SK-N-SH (cell line): ENCODE data around the gene DGKZ. TPM values are rescaled to one million over a fixed set of nuclear protein-coding genes. Genes with fewer than 3 reads are reported as not detected.

Experiments
- CTCF ChIA-PET: fragments of 300-600, 350-600 bp; formaldehyde crosslinking; extraction: SDS; loops from one replicate; lab custom pipeline; 2021; lab: Yijun Ruan, JAX
- POLR2A ChIA-PET: fragments of 350-600 bp; sonication (Branson Sonifier 250); formaldehyde crosslinking; extraction: SDS; loops from one replicate; lab custom pipeline; 2020; ENCODE audit warnings: antibody characterized with exemption, inconsistent platforms; lab: Yijun Ruan, JAX
- DNase-seq: peaks from one replicate; pipeline ENCODE4 v3.0.0; 2012
- H2AFZ ChIP-seq: fragments of 200-600 bp; sonication (generic); 2 replicates; pipeline ENCODE4 v1.8.1; 2016; ENCODE audit warnings: antibody characterized with exemption, mild to moderate bottlenecking, low read depth
- H3F3A ChIP-seq: fragments of 200-600 bp; sonication (generic); replicated peaks from 2 replicates; pipeline ENCODE3; 2016; ENCODE audit warnings: antibody characterized with exemption, mild to moderate bottlenecking; ENCODE audit not compliant: insufficient read depth
- H3K27ac ChIP-seq, 2 experiments: fragments of 200-500 bp in 1 of 2; fragments of 200-600 bp in 1 of 2; sonication (Bioruptor generic) in 1 of 2; sonication (generic), shearing (Covaris generic) in 1 of 2; 2 replicates each; pipeline versions ENCODE4 v1.5.1 to v1.6.1; 2014 to 2016; ENCODE audit warnings: low read depth in 2 of 2, inconsistent platforms in 1 of 2, low read length in 1 of 2, mild to moderate bottlenecking in 1 of 2, mixed read lengths in 1 of 2
- H3K27me3 ChIP-seq: fragments of 200-600 bp; sonication (generic), shearing (Covaris generic); 2 replicates; pipeline ENCODE4 v1.6.1; 2016; ENCODE audit warnings: mixed run types; ENCODE audit not compliant: insufficient read depth
- H3K36me3 ChIP-seq, 2 experiments: fragments of 200-500 bp in 1 of 2; fragments of 200-600 bp in 1 of 2; sonication (Bioruptor generic) in 1 of 2; sonication (generic) in 1 of 2; replicated peaks in 1 of 2; 2 replicates each; pipeline versions ENCODE3 to v1.5.1; 2014 to 2016; ENCODE audit warnings: low read length in 1 of 2, mild to moderate bottlenecking in 1 of 2; ENCODE audit not compliant: insufficient read depth in 2 of 2, control insufficient read depth in 1 of 2
- H3K4me1 ChIP-seq, 2 experiments: fragments of 200-500 bp in 1 of 2; fragments of 200-600 bp in 1 of 2; sonication (Bioruptor generic) in 1 of 2; sonication (generic), shearing (Covaris generic) in 1 of 2; 2 replicates each; pipeline versions ENCODE4 v1.5.1 to v1.6.1; 2014 to 2016; ENCODE audit warnings: low read depth in 1 of 2, low read length in 1 of 2, mixed run types in 1 of 2; ENCODE audit not compliant: insufficient read depth in 2 of 2, control insufficient read depth in 1 of 2
- H3K4me2 ChIP-seq: fragments of 200-600 bp; sonication (generic), shearing (Covaris generic); 2 replicates; pipeline ENCODE4 v1.6.1; 2017; ENCODE audit warnings: mixed run types
- H3K4me3 ChIP-seq, 2 experiments: fragments of 200-500 bp in 1 of 2; fragments of 200-600 bp in 1 of 2; sonication (Bioruptor generic) in 1 of 2; sonication (generic), shearing (Covaris generic) in 1 of 2; 2 replicates each; pipeline versions ENCODE4 v1.5.1 to v1.8.1; 2014 to 2016; ENCODE audit warnings: low read depth in 2 of 2, inconsistent platforms in 1 of 2, low read length in 1 of 2, mild to moderate bottlenecking in 1 of 2, mixed read lengths in 1 of 2, moderate library complexity in 1 of 2
- H3K79me2 ChIP-seq: fragments of 200-600 bp; sonication (generic); 2 replicates; pipeline ENCODE4 v1.8.1; 2017; ENCODE audit warnings: mild to moderate bottlenecking; ENCODE audit not compliant: insufficient read depth
- H3K9ac ChIP-seq: fragments of 200-600 bp; sonication (generic); 2 replicates; pipeline ENCODE4 v1.6.1; 2017; ENCODE audit warnings: mixed run types
- H3K9me2 ChIP-seq: fragments of 200-600 bp; sonication (generic); 2 replicates; pipeline ENCODE4 v1.6.1; 2017; ENCODE audit warnings: mixed run types
- H3K9me3 ChIP-seq: fragments of 200-600 bp; sonication (generic); 2 replicates; pipeline ENCODE4 v1.6.1; 2017; ENCODE audit warnings: mixed run types, mild to moderate bottlenecking, moderate library complexity
- H4K20me1 ChIP-seq: fragments of 200-600 bp; sonication (generic); 2 replicates; pipeline ENCODE4 v1.6.1; 2017; ENCODE audit warnings: mild to moderate bottlenecking, mixed run types; ENCODE audit not compliant: insufficient read depth
- FOSL2 ChIP-seq: IDR thresholded peaks from 2 replicates; pipeline ENCODE4 v1.4.0; 2012; ENCODE audit warnings: low read depth, mild to moderate bottlenecking, moderate library complexity, borderline replicate concordance
- FOXJ3 ChIP-seq: sonication (generic); formaldehyde crosslinking; IDR thresholded peaks from 2 replicates; pipeline ENCODE4 v1.5.1; 2020; ENCODE audit warnings: mild to moderate bottlenecking, missing genetic modification reagents
- GABPA ChIP-seq: IDR thresholded peaks from 2 replicates; pipeline ENCODE4 v1.4.0; 2012; ENCODE audit warnings: low read depth, mild to moderate bottlenecking
- GATA2 ChIP-seq: sonication (generic); formaldehyde crosslinking; IDR thresholded peaks from 2 replicates; pipeline ENCODE4 v1.5.0; 2020; ENCODE audit warnings: mild to moderate bottlenecking, missing genetic modification reagents
- IRF3 ChIP-seq: fragments of 150-350 bp; IDR thresholded peaks from 2 replicates; pipeline ENCODE4 v1.6.1; 2016; ENCODE audit warnings: mild to moderate bottlenecking, low read depth, low read length
- MAX ChIP-seq: IDR thresholded peaks from 2 replicates; pipeline ENCODE4 v1.4.0; 2012; ENCODE audit warnings: low read depth
- MEF2A ChIP-seq: IDR thresholded peaks from 2 replicates; pipeline ENCODE4 v1.4.0; 2012; ENCODE audit warnings: low read depth, borderline replicate concordance
- NRF1 ChIP-seq: IDR thresholded peaks from 2 replicates; pipeline ENCODE4 v1.6.1; 2012; ENCODE audit warnings: low read depth, mild to moderate bottlenecking, low read length
- POLR2AphosphoS5 ChIP-seq: IDR thresholded peaks from 2 replicates; pipeline ENCODE4 v1.6.1; 2012; ENCODE audit warnings: low read depth, low read length
- RCOR1 ChIP-seq: fragments of 150-350 bp; IDR thresholded peaks from 2 replicates; pipeline ENCODE4 v1.6.1; 2017; ENCODE audit warnings: antibody characterized with exemption, low read length
- RFX5 ChIP-seq: IDR thresholded peaks from 2 replicates; pipeline ENCODE4 v1.6.1; 2012; ENCODE audit warnings: mild to moderate bottlenecking, improper control_type of control experiment, low read length
- RXRA ChIP-seq: IDR thresholded peaks from 2 replicates; pipeline ENCODE4 v1.4.0; 2012; ENCODE audit warnings: low read depth, mild to moderate bottlenecking, borderline replicate concordance
- TAF1 ChIP-seq: IDR thresholded peaks from 2 replicates; pipeline ENCODE4 v1.6.1; 2012; ENCODE audit warnings: low read depth, mild to moderate bottlenecking, low read length, moderate library complexity, borderline replicate concordance
- TEAD4 ChIP-seq: IDR thresholded peaks from 2 replicates; pipeline ENCODE4 v1.4.0; 2012; ENCODE audit warnings: mild to moderate bottlenecking, borderline replicate concordance; ENCODE audit not compliant: insufficient read depth
- WGBS: methylation state at CpG from one replicate; pipeline ENCODE4 v1.1.6; 2017; ENCODE audit warnings: low lambda C conversion rate; 5-methylcytosine and 5-hydroxymethylcytosine counted together
- polyA plus RNA-seq, 3 experiments: library from polyadenylated mRNA; depleted of rRNA; stranded (reverse); fragments of >200 nt; gene quantifications; 2 replicates each; pipeline ENCODE4 v1.2.3, GENCODE V29; 2012
- TF ChIP-seq, protein P1 (sequence below): IDR thresholded peaks from 2 replicates; pipeline ENCODE4 v1.4.0; 2012; ENCODE audit warnings: low read depth, borderline replicate concordance

Gene DGKZ
- polyA plus RNA-seq, 1 of the 3 experiments (the other 2 are of a cell fraction) = 33.2 TPM

DNA sequence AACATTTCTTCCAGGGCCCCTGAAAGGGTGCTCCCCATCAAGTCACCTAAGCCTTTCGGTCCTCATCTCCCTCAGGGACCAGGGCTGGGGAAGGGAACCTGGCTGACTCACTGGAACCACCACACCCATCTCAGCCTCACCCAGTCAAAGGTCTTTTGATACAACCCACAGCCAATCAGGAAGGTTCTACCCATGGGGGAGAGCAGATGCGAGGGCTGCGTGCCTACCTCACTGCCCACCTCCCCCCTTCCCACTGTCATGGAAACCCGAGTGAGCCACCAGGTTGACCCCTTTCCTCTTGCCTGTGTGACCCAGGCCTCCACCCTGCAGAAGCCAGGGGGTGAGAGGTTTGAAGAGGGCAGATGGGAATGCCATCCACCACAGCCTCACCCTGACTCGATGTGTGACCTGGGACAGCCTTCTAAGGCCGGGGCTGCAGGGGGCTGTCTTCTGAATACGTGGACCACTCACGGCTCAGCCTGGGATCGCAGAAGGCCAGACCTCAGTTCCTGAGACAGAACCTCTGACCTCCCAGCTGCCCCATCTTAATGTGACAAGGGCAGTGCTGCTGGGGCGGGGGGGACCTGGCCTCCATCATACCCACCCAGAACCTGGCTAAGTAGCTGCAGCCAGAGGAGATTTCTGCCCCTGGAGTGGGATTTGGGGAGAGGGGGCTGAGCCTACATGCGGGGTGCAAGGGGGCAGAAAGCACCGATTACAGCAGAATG, 36.9 kb downstream of the DGKZ start:
- Histone ChIP-seq H4K20me1 (no peaks in the 10 kb centered on the region), H3F3A (peaks cover 11% of the 10 kb centered on the region), H3K9me3 (no peaks in the 10 kb centered on the region), H2AFZ (no peak overlapping the region), H3K4me1 (peaks cover 10 to 25% of the 10 kb centered on the region in 2 experiments; a peak in 2 of 4 replicates), H3K79me2 (no peaks in the 10 kb centered on the region; the same call in 1 of the 2 replicates), H3K27ac (no peak overlapping the region), H3K36me3 (peaks cover 0 to 8% of the 10 kb centered on the region in 2 experiments), H3K9ac (no peak overlapping the region), H3K4me3 (no peak overlapping the region), H3K4me2 (no peak overlapping the region), H3K27me3 (no peaks in the 10 kb centered on the region), H3K9me2 (no peaks in the 10 kb centered on the region)
- CTCF ChIA-PET = interaction anchor here (0.6 to 2.7 kb wide), 22 partner anchors 8 to 234 kb away, joined by 3 to 28 read pairs (median 4); partner anchors contain the start of genes ATG13, CHRM4 and DGKZ
- WGBS = 100% methylated on average over 3 of the region's 12 CpGs
- POLR2A ChIA-PET = no interaction called here
- DNase-seq = no peak
- TF ChIP-seq GATA2 (CRISPR knock-in tag) (no peak), POLR2AphosphoS5 (peak; percentile 24; the same call in 1 of the 2 replicates), FOSL2 (no peak), GABPA (no peak), TEAD4 (no peak), IRF3 (no peak)
- TF ChIP-seq, protein P1, sequence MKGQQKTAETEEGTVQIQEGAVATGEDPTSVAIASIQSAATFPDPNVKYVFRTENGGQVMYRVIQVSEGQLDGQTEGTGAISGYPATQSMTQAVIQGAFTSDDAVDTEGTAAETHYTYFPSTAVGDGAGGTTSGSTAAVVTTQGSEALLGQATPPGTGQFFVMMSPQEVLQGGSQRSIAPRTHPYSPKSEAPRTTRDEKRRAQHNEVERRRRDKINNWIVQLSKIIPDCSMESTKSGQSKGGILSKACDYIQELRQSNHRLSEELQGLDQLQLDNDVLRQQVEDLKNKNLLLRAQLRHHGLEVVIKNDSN = no peak

- Histone ChIP-seq H3F3A (peaks cover 11% of the 10 kb centered on the region), H3K27me3 (peaks cover 5% of the 10 kb centered on the region), H3K4me2 (no peak overlapping the region), H3K79me2 (no peaks in the 10 kb centered on the region; the same call in 1 of the 2 replicates), H3K9ac (no peak overlapping the region), H3K4me3 (no peak overlapping the region), H3K27ac (no peak overlapping the region), H4K20me1 (0 out of 2 replicates have a peak, but pooled peaks cover 3% of the 10 kb centered on the region), H2AFZ (no peak overlapping the region), H3K4me1 (peaks cover 9 to 26% of the 10 kb centered on the region in 2 experiments; a peak in 2 of 4 replicates), H3K9me2 (no peaks in the 10 kb centered on the region), H3K36me3 (peaks cover 0 to 8% of the 10 kb centered on the region in 2 experiments), H3K9me3 (no peaks in the 10 kb centered on the region)
- DNase-seq = no peak
- WGBS = 98% methylated on average over 20 of the region's 47 CpGs
- TF ChIP-seq IRF3 (no peak), MAX (no peak), GABPA (no peak), NRF1 (no peak), GATA2 (CRISPR knock-in tag) (no peak), RFX5 (no peak), TAF1 (no peak), RCOR1 (no peak), MEF2A (no peak), FOSL2 (no peak), FOXJ3 (no peak), RXRA (no peak), TEAD4 (no peak)
- CTCF ChIA-PET = interaction anchor here (1.9 to 5.9 kb wide), 3 partner anchors 39 to 156 kb away, joined by 4 to 105 read pairs (median 19); no protein-coding TSS in a partner anchor
- POLR2A ChIA-PET = no interaction called here
These were observed 38.1 kb downstream of the DGKZ start for GRCh38 chr11:46385169-46386004.
